ENCODE results near the gene ADAMTS3. TPM values are rescaled to one million over a fixed set of nuclear protein-coding genes. Genes with fewer than 3 reads are reported as not detected.

The ADAMTS3 gene
- total RNA-seq, 1 experiment from 2014 or later = 4.4 TPM

DNA sequence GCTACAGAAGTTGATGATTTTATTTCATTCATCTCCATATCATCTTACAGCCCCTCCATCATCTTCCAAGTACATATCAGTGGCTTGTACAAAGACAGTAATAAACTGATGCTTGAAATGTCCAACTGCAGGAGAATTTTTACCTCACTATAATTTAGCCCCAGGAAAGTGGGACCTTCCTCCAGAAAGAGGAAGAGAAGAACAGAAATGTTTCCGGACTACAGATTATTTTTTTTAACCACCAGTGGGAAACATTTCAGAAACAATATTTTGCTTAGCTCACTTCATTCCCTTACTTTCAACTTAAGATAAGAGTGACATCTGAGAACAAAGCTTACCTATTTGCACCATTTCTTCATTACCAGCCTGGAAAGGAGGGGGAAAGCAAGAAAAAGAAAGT is 2.0 kb downstream of the ADAMTS3 start:
- POLR2A ChIA-PET = interaction anchor here (0.7 kb wide), 1 partner anchor 21 kb away, joined by 3 read pairs; no protein-coding TSS in a partner anchor
- peaks cover 42% of the 10 kb centered on the region for H3K4me1 Mint-ChIP-seq
- CTCF ChIA-PET = interaction anchor here (0.7 to 2.1 kb wide), 7 partner anchors 13 to 343 kb away, joined by 3 to 16 read pairs (median 4); no protein-coding TSS in a partner anchor
- no peaks in the 10 kb centered on the region for H3K36me3 Mint-ChIP-seq
- no peak for ATAC-seq
- H3K9me3 Mint-ChIP-seq = no peaks in the 10 kb centered on the region
- no peaks in the 10 kb centered on the region; the same call in 1 of the 2 replicates for H3K27me3 Mint-ChIP-seq (ENCODE audit: low read depth)
- DNase-seq (ENCODE audit: low spot score) = no peak
- H3K4me3 Mint-ChIP-seq = peak overlapping the region; percentile 92
- TF ChIP-seq RORB (CRISPR knock-in tag; IDR thresholded peaks at IDR 0.05) (no peak), ZNF138 (CRISPR knock-in tag; conservative IDR thresholded peaks at IDR 0.05) (no peak), ZNF671 (CRISPR knock-in tag; IDR thresholded peaks at IDR 0.05) (no peak)
- TF ChIP-seq, protein P1, sequence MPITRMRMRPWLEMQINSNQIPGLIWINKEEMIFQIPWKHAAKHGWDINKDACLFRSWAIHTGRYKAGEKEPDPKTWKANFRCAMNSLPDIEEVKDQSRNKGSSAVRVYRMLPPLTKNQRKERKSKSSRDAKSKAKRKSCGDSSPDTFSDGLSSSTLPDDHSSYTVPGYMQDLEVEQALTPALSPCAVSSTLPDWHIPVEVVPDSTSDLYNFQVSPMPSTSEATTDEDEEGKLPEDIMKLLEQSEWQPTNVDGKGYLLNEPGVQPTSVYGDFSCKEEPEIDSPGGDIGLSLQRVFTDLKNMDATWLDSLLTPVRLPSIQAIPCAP (CRISPR knock-in tag; IDR thresholded peaks at IDR 0.05) = no peak
- TF ChIP-seq, protein P2, sequence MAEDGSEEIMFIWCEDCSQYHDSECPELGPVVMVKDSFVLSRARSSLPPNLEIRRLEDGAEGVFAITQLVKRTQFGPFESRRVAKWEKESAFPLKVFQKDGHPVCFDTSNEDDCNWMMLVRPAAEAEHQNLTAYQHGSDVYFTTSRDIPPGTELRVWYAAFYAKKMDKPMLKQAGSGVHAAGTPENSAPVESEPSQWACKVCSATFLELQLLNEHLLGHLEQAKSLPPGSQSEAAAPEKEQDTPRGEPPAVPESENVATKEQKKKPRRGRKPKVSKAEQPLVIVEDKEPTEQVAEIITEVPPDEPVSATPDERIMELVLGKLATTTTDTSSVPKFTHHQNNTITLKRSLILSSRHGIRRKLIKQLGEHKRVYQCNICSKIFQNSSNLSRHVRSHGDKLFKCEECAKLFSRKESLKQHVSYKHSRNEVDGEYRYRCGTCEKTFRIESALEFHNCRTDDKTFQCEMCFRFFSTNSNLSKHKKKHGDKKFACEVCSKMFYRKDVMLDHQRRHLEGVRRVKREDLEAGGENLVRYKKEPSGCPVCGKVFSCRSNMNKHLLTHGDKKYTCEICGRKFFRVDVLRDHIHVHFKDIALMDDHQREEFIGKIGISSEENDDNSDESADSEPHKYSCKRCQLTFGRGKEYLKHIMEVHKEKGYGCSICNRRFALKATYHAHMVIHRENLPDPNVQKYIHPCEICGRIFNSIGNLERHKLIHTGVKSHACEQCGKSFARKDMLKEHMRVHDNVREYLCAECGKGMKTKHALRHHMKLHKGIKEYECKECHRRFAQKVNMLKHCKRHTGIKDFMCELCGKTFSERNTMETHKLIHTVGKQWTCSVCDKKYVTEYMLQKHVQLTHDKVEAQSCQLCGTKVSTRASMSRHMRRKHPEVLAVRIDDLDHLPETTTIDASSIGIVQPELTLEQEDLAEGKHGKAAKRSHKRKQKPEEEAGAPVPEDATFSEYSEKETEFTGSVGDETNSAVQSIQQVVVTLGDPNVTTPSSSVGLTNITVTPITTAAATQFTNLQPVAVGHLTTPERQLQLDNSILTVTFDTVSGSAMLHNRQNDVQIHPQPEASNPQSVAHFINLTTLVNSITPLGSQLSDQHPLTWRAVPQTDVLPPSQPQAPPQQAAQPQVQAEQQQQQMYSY (CRISPR knock-in tag; IDR thresholded peaks at IDR 0.05) = no peak
- peak overlapping the region; percentile 88; the same call in 1 of the 2 replicates for H3K27ac Mint-ChIP-seq

- ChIA-PET CTCF (no interaction called here), POLR2A (no interaction called here)
- Mint-ChIP-seq H3K4me3 (peak overlapping the region; percentile 92; the same call in 1 of the 2 replicates), H3K27ac (no peak overlapping the region), H3K36me3 (no peaks in the 10 kb centered on the region), H3K9me3 (no peaks in the 10 kb centered on the region), H3K27me3 (ENCODE audit: low read depth) (no peaks in the 10 kb centered on the region; the same call in 1 of the 2 replicates), H3K4me1 (peaks cover 37% of the 10 kb centered on the region)
- ATAC-seq (no peak), DNase-seq (ENCODE audit: low spot score) (no peak)
- TF ChIP-seq ZNF219 (CRISPR knock-in tag; IDR thresholded peaks at IDR 0.05; ENCODE audit: borderline replicate concordance) (no peak), PRRX2 (CRISPR knock-in tag; IDR thresholded peaks at IDR 0.05) (no peak), HMGXB4 (CRISPR knock-in tag; IDR thresholded peaks at IDR 0.05) (no peak), TCF7 (CRISPR knock-in tag; IDR thresholded peaks at IDR 0.05; ENCODE audit: low read depth) (no peak), ZBTB21 (CRISPR knock-in tag; IDR thresholded peaks at IDR 0.05; ENCODE audit: borderline replicate concordance) (no peak), ZSCAN18 (CRISPR knock-in tag; IDR thresholded peaks at IDR 0.05) (no peak), NFATC4 (CRISPR knock-in tag; IDR thresholded peaks at IDR 0.05) (no peak), MLX (CRISPR knock-in tag; IDR thresholded peaks at IDR 0.05) (no peak), ZNF138 (CRISPR knock-in tag; conservative IDR thresholded peaks at IDR 0.05) (no peak), NR1H2 (CRISPR knock-in tag; IDR thresholded peaks at IDR 0.05) (no peak)
Observed at GRCh38 chr4:72566464-72566972, 2.5 kb downstream of the ADAMTS3 start.
